Measurements from ENCODE around the gene ALKBH5.

DNA sequence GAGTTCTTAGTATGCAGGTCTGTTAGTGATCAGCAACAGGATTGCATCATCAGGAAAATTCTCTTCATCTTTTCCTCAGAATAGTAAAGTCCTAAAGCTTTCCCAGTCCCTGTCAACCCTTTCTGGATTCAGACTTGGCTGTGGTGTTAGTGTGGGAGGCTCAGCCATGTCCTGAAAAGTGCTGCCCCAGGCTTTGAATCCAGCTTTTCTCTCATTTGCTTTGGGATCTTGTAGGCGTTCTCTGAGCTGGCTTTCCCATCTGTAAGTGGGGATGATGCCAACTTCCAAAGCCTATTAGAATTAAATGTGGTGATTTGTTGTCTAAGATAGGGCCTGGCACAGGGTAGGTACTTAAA is 3.0 kb downstream of the ALKBH5 start:
- TF ChIP-seq, protein P1, sequence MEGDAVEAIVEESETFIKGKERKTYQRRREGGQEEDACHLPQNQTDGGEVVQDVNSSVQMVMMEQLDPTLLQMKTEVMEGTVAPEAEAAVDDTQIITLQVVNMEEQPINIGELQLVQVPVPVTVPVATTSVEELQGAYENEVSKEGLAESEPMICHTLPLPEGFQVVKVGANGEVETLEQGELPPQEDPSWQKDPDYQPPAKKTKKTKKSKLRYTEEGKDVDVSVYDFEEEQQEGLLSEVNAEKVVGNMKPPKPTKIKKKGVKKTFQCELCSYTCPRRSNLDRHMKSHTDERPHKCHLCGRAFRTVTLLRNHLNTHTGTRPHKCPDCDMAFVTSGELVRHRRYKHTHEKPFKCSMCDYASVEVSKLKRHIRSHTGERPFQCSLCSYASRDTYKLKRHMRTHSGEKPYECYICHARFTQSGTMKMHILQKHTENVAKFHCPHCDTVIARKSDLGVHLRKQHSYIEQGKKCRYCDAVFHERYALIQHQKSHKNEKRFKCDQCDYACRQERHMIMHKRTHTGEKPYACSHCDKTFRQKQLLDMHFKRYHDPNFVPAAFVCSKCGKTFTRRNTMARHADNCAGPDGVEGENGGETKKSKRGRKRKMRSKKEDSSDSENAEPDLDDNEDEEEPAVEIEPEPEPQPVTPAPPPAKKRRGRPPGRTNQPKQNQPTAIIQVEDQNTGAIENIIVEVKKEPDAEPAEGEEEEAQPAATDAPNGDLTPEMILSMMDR (conservative IDR thresholded peaks at IDR 0.05; ENCODE audit: low read length), result no peak
- TF ChIP-seq EZH2phosphoT487 (IDR thresholded peaks at IDR 0.05; ENCODE audit: borderline replicate concordance, low read depth, low read length), result no peak

Measured in OCI-LY7 (cell line).